Transverse colon (tissue), 4 donors: ENCODE data around the gene NUDT16.

ENCODE experiments used
- CTCF ChIP-seq, 5 experiments: fragments of 200-600 bp in 3 of 5; fragments of 450-650 bp in 2 of 5; sonication (generic) in 3 of 5; IDR thresholded peaks; 1 replicate in 2 of 5; 2 replicates in 3 of 5; pipeline ENCODE4 v1.5.1; 2016 to 2017; ENCODE audit warnings: antibody characterized with exemption in 5 of 5, inconsistent platforms in 3 of 5, mild to moderate bottlenecking in 2 of 5, moderate library complexity in 1 of 5
- EP300 ChIP-seq: sonication (generic); formaldehyde crosslinking; IDR thresholded peaks from one replicate; pipeline ENCODE4 v1.6.1; 2017; ENCODE audit warnings: antibody characterized with exemption, low read depth
- POLR2A ChIP-seq: fragments of 450-650 bp; IDR thresholded peaks from one replicate; pipeline ENCODE4 v1.6.1; 2016; ENCODE audit warnings: antibody characterized with exemption, mild to moderate bottlenecking, moderate library complexity
- POLR2AphosphoS5 ChIP-seq, 3 donors: sonication (generic); formaldehyde crosslinking; IDR thresholded peaks; one replicate each; pipeline ENCODE4 v1.6.1; 2016; ENCODE audit warnings: antibody characterized with exemption in 3 of 3

DNA sequence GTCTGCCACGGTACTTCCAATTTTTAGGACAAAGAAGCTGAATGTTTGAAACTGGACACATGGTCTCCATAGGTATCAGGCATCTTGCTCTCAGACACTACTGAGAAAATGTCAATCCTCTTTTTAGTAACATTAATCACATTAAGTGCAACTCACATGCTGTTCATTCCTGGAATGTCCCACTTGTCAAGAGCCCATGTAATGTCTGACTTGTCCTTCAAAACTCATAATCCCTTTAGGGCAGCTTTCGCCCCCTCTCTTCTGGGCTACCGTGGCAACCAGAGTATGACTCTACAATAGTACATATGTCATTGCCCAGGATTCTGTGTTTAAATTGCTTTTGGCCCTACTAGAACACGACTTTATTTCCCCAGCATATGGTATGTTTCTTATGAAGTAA is 12.3 kb downstream of the NUDT16 start:
- TF ChIP-seq CTCF (IDR thresholded peaks at IDR 0.05) (no peak), POLR2A (no peak), EP300 (no peak), POLR2AphosphoS5 (IDR thresholded peaks at IDR 0.05) (no peak)
